NCI-H2227 (cell line): ENCODE measurements around the gene COPS3.

Experiments used
- DNase-seq: peaks from one replicate; lab custom pipeline; 2025; ENCODE audit not compliant: unreplicated experiment; lab: John Stamatoyannopoulos, UW

Gene COPS3

DNA sequence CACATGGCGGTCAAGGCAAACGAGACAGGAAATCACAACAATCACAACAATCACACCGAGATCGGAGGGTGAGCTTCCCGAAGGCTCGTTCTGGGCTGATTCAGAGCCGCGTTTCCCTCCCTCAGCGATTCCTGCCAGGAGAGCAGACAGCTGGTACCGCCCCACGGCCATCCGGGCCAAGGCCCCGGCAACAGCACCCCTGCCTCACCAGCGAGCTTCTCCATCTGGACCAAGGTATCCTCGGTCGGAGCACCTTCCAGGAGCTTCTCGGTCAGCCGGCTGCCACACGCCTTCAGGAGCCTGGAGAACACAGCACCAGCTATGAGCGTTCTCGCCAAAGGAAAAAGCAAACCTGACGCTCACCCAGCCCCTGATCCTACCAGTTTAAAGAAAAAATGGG is 59.7 kb downstream of the COPS3 start:
- no peak for DNase-seq

DNA sequence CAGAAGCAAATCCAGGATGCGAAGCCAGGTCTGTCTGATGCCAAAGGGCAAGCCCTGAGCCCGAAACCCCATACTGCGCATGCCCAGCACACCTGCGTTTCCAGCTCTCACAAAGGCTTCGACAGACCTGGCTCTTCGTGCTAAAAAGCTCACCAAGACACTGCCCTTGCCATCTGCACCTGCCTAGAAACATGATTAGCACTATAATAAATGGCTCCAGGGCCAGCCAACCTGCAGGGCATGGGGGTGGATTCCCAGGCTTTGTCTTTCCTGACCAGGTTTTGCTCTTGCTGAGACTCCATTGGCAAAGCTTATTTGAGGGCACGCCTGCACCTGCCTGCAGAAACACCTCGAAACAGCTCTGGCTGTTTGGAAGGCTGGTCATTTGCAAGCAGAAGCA is 60.5 kb downstream of the COPS3 start:
- DNase-seq: no peak

DNA sequence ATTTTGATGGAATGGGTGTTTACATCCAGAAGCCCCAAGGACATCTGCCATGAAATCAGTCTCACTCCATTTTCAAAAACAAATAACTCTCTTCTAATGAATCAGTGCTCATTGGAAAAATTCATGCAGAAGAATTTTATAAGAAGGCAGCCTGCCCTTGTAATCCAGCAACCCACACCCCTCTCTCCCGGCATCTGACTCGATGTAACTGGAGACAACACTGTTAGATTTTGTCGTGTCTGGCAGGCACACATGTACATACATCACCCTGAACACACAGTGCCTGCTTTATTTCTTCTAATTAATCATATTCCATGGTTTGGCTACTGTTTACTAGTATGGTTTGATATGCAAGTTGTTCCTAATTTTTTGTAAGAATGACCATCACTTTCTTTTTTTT is 63.1 kb downstream of the COPS3 start:
- DNase-seq: no peak

DNA sequence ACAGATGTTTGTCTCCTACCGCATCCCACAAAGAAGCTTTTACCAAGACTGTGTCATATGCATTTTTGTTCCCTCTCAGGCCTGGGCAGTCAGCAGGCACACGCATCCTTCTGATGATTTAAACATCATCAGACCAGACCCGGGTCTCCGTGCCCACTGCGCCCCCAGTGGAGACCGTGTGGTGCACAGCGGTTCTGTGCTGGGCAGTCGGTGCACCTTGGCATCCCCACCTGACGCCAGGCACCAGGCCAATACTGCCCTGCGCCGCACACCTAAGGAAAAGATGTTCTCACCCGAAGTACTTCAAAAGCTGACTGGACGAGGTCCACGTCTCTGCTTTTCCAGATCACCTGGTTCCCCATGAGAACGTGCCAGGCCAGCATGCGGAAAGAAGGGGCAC is 64.3 kb downstream of the COPS3 start:
- no peak for DNase-seq

DNA sequence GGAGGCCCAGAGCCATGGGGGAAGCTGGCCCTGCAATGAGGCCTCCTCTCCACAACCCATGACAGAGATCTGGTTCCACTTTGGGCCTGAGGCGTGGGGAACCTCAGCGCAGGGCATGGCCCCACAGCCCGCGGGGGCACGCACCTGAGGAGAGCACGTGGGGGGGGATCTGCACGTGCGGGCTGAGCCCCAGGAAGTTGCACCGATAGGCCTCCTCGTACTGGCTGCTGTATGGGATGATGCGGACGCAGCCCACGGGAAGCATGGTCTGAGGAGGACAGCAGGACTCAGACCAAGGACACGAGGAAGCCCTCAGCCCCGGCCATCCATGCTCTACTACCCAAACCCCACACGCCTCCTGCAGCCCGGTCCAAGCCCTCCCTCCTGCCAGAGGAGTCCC is 64.8 kb downstream of the COPS3 start:
- no peak for DNase-seq

DNA sequence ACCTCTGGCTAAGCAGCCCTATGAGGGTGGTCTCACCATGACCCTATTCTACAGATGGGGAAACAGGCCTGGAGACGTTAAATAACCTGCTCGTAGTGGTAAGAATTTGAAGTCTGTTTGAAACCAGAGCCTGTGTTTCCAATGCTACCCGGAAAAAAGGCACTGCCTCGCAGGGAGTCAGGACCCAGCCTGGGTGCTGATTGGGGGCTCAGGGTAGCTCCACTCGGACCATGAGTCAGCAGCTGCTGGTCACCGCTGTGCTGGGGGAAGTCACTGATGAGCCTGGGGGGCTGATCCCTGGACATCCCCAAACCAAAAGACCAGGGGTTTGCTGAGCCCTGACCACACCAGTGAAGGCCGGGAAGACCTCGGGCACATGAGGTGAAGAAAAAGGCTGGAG is 65.5 kb downstream of the COPS3 start:
- no peak for DNase-seq

DNA sequence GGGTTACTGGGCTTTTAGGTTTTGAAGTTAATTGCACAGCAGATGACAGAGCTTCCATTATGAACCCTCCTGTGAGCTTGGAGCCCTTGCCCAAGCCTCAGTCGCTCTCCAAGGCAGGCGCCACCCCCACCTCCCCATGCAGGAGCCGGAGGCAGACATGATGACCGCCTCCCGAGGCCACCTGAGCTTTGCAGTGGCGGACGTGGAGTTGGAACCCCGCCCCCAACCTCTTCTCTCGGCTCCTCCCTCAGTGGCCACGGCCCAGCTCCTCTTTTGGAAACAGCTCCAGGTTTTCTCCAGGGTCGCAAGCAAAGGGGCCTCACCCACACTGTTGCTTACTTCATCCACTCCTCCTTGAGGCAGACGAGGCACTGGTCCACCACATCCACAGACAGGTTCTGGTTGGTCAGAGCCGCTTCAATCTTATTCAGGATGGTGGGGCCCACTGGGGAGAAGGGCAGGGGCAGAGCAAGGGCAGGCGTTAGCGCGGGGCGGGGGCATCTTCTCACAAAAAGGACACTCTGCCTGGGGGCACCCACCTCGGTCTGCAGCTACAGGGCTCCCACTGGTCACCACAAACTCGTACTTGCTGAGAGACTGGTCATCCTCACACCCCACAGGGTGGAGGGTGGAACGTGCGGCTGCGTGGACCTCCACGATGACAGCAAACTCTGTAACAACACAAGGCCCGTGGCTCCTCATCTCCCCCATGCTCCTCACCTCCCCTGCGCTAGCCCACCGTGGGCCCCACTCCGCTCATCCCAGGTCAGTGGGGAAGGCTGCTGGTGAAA is 66.2 kb downstream of the COPS3 start:
- DNase-seq: no peak

DNA sequence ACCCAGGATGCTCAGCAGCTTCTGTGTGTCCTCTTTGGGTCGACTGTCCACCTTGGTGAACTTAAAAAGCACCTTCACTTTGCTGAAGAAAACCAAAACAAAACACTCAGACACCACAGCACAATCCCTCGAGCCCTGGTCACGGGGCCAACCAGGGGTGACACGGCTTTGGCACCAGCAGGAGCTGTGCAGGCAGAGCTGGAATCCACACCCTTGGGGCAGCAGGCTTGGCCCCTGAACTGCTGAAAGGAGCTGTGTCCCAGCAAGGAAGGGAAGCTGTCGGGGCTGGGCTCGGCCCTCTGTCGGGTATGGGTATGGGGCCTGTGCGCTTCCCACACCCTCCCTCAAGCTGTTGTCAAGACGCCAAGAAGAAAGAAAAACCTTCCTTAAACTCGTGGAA is 67.3 kb downstream of the COPS3 start:
- DNase-seq: no peak

DNA sequence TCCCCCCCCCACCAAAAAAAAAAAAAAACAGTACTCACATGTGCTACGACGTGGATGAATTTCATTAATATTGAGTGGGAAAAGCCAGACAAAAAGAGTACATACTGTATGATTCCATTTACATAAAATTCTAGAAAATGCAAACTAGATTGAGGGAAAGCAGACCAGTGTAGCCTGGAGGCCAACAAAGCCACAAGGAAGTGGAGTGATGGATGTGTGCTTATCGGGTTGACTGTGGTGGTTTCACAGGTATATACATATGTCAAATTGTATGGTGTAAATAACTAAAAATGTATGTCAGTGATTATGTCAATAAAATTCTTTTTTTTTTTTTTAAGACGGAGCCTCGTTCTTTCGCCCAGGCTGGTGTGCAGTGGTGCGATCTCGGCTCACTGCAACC is 73.0 kb downstream of the COPS3 start:
- no peak for DNase-seq

DNA sequence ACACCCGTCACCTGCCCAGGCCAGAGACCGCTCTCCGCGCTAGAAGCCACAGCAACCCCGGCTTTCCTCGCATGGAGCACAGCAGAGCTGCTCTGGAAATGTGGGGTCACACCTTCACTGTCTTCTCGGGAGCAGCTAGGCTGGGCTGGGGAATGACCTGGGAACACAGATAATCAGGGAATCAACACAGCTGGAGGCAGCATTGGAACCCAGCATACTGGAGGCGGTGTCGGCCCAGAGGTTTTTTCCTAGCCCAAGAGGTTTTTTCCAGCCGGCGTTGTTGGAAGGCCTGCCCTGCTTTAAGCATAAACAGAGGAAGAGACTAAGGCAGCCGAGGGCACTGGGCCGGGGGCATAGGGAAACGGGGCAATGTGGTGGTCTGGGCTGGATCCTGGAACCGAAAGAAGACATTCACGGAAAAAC is 74.1 kb downstream of the COPS3 start:
- DNase-seq: no peak

DNA sequence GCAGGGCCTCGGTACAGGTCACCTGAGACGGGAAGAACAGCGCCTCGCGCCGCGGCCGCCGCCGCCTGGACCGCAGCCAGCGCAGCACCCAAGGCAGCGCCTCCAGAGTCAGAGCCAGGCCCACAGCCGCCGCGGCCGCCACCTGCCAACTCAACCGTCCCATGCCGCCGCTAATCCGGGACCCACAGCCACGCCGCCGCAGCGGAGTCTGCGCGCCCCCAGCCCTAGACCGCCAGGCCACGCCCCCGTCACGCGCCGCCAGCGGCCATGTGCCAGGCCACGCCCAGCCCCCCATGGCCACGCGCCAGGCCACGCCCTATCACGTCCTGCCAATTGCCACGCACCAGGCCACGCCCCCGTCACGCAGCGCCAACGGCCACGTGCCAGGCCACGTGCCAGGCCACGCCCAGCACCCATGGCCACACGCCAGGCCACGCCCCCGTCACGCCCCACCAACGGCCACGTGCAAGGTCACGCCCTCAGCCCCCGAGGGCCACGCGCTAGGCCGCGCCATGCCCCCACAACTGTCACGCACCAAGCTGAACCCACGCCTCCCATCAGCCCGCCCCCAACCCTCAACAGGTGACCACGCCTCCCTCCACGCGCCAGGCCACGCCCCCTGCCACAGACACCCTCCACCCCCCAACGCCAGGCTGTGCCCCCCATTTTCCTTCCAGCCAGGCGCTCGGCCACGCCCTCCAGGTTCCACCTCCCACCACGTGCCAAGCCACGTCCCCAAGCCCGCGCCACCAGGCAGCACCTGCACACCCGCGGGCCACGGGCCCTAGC is 74.7 kb downstream of the COPS3 start, which contains the start of gene PLD6:
Gene PLD6 (minus strand): TSS at position 210 of the 789 bp plus-strand sequence. CDS start 47 bp downstream, at position 163.
- DNase-seq: peak; percentile 89

DNA sequence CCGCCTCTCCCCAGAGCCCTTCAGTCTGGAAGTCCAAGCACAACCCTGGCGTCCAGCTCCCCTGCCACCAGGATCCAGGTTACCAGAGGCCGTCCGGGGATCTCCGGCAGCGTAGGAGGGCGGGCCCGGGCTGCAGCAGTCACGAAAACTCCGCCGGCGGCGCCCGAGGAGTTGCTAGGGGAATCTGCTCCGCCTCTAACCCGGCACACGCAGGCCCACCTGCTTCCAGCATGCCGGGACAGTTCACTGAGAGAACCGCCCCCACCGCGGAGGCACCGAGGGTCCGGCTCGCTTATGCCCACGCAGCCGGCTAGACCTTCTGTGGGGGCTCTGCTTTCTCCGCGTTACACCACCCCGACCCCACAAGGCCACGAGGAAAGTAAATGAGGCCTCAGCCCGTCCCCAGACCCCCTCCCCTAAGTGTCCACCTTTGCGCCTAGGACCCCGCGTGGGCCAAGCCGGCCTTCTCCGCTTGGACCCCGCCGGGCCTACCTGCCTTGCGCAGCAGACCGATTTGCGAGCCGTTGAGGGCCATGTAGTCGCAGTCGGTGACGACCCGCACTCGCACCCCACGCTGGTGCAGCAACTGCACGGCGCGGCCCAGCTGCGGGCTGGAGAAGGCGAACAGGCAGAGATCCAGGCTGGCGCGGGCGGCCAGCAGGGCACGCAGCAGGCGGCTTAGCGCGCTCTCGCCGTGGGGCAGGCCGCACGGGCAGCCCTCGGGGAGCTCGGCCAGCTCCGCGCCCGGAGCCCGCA is 75.5 kb downstream of the COPS3 start:
- DNase-seq: peak; percentile 51

DNA sequence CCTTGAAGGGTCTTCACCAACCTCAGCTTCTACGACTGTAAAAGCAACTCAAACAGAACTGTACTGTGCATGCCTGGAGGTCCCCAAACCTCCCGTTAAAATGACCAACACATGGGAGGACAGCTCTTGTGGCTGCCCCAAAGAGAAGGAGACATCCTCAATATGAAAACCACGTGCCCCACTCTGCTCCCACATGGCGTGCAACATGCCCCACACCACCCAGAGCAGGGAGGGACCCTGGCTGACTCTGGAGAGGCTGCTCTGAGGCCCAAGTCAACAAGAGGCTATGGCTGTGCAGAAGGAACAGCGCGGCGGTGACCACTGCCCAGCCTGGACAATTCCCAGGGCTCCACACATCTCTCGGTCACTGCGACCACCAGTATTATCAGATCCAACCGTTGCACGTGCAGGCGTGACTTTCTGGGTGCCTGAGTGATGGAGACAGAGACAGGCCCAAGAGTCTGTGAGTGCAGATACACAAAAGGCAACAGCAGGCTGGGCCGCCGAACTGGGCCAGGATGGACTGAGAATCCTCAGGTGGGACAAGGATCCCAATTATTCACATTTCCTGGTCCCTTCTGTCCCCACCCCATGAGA is 76.3 kb downstream of the COPS3 start:
- DNase-seq: no peak

DNA sequence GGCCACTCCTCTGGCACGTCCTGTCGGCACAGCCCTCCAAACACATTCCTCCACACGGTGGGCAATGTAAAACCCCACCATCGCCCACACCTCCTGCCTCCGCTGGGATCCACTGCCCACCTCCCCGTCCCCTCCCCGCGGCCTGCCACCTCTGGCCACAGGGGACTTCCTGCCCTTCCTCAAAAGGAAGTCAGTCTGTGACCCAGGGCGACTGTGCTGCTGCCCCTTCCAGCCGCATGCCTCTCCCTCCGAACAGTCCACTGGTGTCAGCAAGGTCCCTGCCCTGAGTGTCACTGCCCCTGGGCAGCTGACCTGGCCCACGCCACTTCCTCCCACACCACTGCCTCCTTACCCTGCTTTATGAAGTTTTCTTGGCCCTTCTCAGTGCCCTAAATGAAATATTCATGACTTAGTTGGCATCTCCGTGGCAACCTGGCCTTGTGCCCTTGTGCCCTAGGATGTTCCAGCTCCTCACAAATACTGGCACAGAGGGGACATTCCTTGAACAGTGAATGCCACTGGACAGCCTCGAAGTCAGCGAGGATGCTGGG is 76.9 kb downstream of the COPS3 start:
- DNase-seq: no peak

DNA sequence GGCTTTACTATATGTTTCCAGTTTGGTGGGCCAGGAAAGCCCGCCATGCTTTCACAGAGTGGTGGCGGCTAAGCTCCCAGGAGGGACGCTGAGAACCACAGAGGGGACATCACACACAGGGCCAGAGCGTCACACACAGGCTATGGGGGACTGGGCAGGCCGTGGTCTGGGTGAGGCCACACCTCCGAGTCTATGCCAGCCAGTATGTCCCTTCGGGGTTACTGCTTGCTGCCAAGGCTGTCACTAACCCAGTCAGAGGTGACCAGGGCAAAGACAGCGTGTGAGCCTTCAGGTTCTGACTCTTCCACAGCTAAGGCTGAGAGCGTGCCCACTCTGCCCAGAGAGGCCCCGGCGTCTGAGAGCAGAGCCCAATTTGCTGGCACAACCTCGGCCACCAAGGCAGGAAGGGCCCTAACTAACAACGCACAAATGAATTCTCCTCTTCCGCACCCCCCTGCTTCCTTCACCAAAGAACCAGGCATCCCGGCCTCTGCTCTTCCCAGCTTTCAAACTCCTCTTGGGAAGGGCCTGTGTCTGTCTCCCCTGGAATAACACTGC is 77.8 kb downstream of the COPS3 start:
- no peak for DNase-seq

DNA sequence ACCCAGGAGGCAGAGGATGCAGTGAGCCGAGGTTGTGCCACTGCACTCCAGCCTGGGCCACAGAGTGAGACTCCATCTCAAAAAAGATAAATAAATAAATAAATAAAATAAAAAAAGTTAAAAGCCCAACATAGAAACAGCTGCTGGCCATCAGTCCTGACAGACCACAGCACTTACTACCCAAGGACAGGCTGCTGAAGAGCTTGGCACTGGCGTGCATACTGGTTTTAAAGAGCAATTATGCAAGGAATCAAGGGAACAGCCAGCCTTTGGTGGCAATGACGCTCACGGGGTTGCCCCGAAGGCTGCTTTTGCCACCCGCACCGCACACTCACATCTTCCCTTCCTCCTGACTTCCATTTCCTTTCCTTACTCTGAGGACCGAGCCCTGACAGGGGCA is 79.1 kb downstream of the COPS3 start:
- DNase-seq: no peak

DNA sequence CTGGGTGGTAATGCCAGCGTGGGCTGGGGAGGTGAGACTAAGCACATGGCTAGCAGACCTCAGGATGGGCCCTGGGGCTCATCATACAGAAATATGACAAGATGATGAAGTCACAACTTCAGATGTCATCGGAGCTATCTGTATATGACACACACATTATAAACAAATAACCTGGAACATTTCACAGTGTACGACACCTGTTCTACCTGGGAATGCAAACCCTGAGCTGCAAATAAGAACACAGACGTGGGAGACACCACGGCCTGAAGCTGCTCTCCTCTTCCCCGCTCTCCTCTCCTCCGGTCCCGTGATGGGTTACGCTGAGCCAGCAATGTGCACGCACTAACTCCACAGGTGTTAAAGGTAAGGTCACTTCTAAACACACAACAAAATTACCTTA is 79.8 kb downstream of the COPS3 start:
- DNase-seq: no peak

DNA sequence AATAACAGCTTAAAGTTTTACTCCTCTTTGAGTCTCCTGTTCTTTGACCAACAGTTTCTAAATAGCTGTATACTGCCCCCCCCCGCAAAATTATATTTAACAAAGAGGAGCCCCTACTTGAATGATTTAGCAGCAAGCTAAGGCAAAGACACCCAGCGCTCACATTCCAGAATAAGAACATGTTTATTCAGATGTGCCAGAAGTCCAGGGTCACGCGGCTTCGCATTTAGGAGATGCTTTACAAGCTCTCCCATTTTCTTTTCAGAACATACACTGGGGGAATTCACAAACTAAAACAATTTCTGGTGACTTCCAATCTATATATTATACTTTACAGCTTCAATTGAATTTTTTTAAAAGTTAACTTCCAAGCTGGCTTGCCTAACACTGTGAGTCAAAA is 80.2 kb downstream of the COPS3 start:
- no peak for DNase-seq

DNA sequence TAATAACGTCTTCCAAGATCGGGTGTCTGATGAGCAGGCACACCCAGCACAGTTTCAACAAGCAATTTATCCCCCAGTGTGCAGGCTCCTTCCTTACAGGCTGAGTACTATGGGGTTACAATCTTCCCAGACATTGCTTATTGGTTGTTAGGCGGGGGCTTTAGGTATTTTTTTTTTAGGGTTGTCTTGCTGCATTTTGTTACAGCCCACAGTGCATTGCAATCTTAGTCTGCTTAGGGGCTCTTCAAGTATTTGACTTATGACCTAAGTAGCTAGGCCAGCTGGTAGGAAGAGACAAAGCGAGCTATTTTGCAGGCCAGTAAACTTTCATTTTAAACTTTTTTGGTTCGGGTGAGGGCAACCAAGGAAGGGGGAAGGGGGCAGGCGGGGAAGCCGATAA is 80.7 kb downstream of the COPS3 start:
- no peak for DNase-seq

DNA sequence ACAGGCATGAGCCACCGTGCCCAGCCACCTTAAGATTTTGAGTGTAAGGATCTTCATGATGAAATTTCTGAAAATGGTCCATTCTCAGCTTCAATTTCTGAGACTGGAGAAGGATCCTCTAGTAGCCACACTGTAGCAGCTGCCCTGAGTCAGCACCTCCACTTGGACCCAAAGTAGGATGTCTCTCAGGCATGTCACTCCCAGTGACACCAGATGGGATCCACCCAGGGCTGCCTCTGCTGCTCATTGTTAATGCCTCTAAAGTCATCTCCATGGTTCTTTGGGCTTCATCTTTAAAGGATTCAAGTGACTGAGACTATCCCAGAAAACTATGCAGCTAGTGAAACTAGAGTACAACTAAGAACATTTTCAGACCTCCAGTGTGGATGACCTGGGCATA is 82.8 kb downstream of the COPS3 start:
- no peak for DNase-seq

DNA sequence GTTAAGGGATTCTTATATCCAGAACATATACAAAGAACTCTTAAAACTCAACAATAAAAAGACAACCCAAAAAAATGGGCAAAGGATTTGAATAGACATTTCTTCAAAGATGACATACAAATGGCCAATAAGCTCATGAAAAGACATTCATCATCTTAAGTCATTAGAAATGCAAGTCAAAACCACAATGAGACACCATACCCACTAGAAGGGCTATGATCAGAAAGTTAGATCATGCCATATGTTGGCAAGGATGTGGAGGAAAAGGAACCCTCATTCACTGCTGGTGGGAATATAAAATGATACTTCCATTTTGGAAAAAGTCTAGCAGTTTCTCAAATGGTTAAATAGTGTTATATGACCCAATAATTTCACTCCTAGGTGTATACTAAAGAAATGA is 84.3 kb downstream of the COPS3 start:
- DNase-seq: no peak
